Epithelial cell of alveolus of lung (primary cell): ENCODE data around the gene SYNGAP1. TPM values are rescaled to one million over a fixed set of nuclear protein-coding genes. Genes with fewer than 3 reads are reported as not detected.

ENCODE experiments used
- total RNA-seq: library from RNA; depleted of rRNA; stranded (reverse); fragments of >200 nt; gene quantifications from 2 replicates; pipeline ENCODE4 v1.2.1, GENCODE V29; 2015

SYNGAP1 gene
- 3.5 and 13.7 TPM in 2 replicates for total RNA-seq

GRCh38 chr6:33419580-33420490 lies at the start of gene SYNGAP1:
Gene SYNGAP1, plus strand, starts transcription at chr6:33420065. Its CDS starts 200 bp downstream, at chr6:33420265.

GRCh38 chr6:33391278-33391921 lies 28.5 kb upstream of the SYNGAP1 start, which contains the start of gene KIFC1:
Gene KIFC1, plus strand, starts transcription at chr6:33391823. Its CDS starts 163 bp downstream, at chr6:33391986.

GRCh38 chr6:33410711-33411631 lies 8.9 kb upstream of the SYNGAP1 start, which contains the start of gene PHF1:
Gene PHF1, plus strand, starts transcription at chr6:33411014. Its CDS starts 1,250 bp downstream, at chr6:33412264.

GRCh38 chr6:33417903-33418689 lies 1.8 kb upstream of the SYNGAP1 start, which contains the start of gene CUTA:
Gene CUTA, minus strand, starts transcription at chr6:33418107. Its CDS starts 107 bp downstream, at chr6:33418000.

GRCh38 chr6:33454009-33454946 lies 34.4 kb downstream of the SYNGAP1 start, which contains the start of gene ZBTB9:
Gene ZBTB9, plus strand, starts transcription at chr6:33454576. Its CDS starts 525 bp downstream, at chr6:33455101.

Other genes with a start within 250 kb of the SYNGAP1 start
- gene COL11A2, start 227.6 kb upstream of the SYNGAP1 start, total RNA-seq: 0.16 TPM in 1 of 2 replicates, not detected in the other
- gene RXRB, start 219.4 kb upstream of the SYNGAP1 start, total RNA-seq: 18.2 and 30.1 TPM in 2 replicates
- 125 and 202 TPM in 2 replicates for gene SLC39A7, start 219.2 kb upstream of the SYNGAP1 start, total RNA-seq
- 4.9 and 16.4 TPM in 2 replicates for gene HSD17B8, start 215.4 kb upstream of the SYNGAP1 start, total RNA-seq
- 17.8 and 22.0 TPM in 2 replicates for gene RING1, start 211.6 kb upstream of the SYNGAP1 start, total RNA-seq
- 26.1 and 26.4 TPM in 2 replicates for gene VPS52, start 148.2 kb upstream of the SYNGAP1 start, total RNA-seq
- gene RPS18, start 148.0 kb upstream of the SYNGAP1 start, total RNA-seq: 6,636 and 7,005 TPM in 2 replicates
- gene B3GALT4, start 142.9 kb upstream of the SYNGAP1 start, total RNA-seq: 3.6 and 6.8 TPM in 2 replicates
- gene WDR46, start 130.8 kb upstream of the SYNGAP1 start, total RNA-seq: 52.8 and 61.5 TPM in 2 replicates
- 47.4 and 68.0 TPM in 2 replicates for gene PFDN6, start 130.5 kb upstream of the SYNGAP1 start, total RNA-seq
- gene RGL2, start 121.1 kb upstream of the SYNGAP1 start, total RNA-seq: 36.6 and 37.5 TPM in 2 replicates
- 101 and 167 TPM in 2 replicates for gene TAPBP, start 106.0 kb upstream of the SYNGAP1 start, total RNA-seq
- 17.6 and 20.3 TPM in 2 replicates for gene ZBTB22, start 102.3 kb upstream of the SYNGAP1 start, total RNA-seq
- gene DAXX, start 97.1 kb upstream of the SYNGAP1 start, total RNA-seq: 35.0 and 54.7 TPM in 2 replicates
- gene KIFC1, start 28.2 kb upstream of the SYNGAP1 start, total RNA-seq: 13.1 and 31.4 TPM in 2 replicates
- 20.2 and 20.4 TPM in 2 replicates for gene PHF1, start 9.1 kb upstream of the SYNGAP1 start, total RNA-seq
- gene CUTA, start 2.0 kb upstream of the SYNGAP1 start, total RNA-seq: 205 and 287 TPM in 2 replicates
- 3.0 and 4.9 TPM in 2 replicates for gene ZBTB9, start 34.5 kb downstream of the SYNGAP1 start, total RNA-seq
- gene BAK1, start 160.2 kb downstream of the SYNGAP1 start, total RNA-seq: 15.1 and 17.1 TPM in 2 replicates
- gene ITPR3, start 201.3 kb downstream of the SYNGAP1 start, total RNA-seq: 6.9 and 20.8 TPM in 2 replicates